NCI-H2196 (cell line): Measurements from ENCODE around the gene ETNK2.
A peak's percentile ranks its signal among the peaks of the same experiment; 100 is the strongest.

Source experiments
- DNase-seq: peaks from one replicate; lab custom pipeline; 2025; ENCODE audit not compliant: unreplicated experiment; lab: John Stamatoyannopoulos, UW

ETNK2 gene

GRCh38 chr1:204127597-204128242, 24.1 kb downstream of the ETNK2 start:
- peak; percentile 87 for DNase-seq

- no peak for DNase-seq
These were observed 24.9 kb downstream of the ETNK2 start for GRCh38 chr1:204126956-204127355.

- DNase-seq = no peak
These were observed 25.5 kb downstream of the ETNK2 start for GRCh38 chr1:204126386-204126785.

- DNase-seq = no peak
These were observed 26.0 kb downstream of the ETNK2 start for GRCh38 chr1:204125759-204126351.

- no peak for DNase-seq
These were observed 27.2 kb downstream of the ETNK2 start for GRCh38 chr1:204124639-204125038.

- no peak for DNase-seq
These were observed 28.5 kb downstream of the ETNK2 start for GRCh38 chr1:204123376-204123775.

GRCh38 chr1:204121840-204122555, 29.8 kb downstream of the ETNK2 start:
- DNase-seq = no peak

- no peak for DNase-seq
These were observed 35.3 kb downstream of the ETNK2 start for GRCh38 chr1:204116539-204116938.

GRCh38 chr1:204115116-204115515, 36.7 kb downstream of the ETNK2 start:
- no peak for DNase-seq

- no peak for DNase-seq
These were observed 37.2 kb downstream of the ETNK2 start for GRCh38 chr1:204114606-204115005.

- no peak for DNase-seq
These were observed 37.9 kb downstream of the ETNK2 start for GRCh38 chr1:204113896-204114295.

GRCh38 chr1:204112876-204113730, 38.7 kb downstream of the ETNK2 start:
- no peak for DNase-seq

- peak; percentile 33 for DNase-seq
These were observed 40.8 kb downstream of the ETNK2 start for GRCh38 chr1:204110894-204111633.

GRCh38 chr1:204108312-204109141, 43.3 kb downstream of the ETNK2 start:
- DNase-seq = peak; percentile 31

GRCh38 chr1:204107892-204108291, 44.0 kb downstream of the ETNK2 start:
- peak; percentile 46 for DNase-seq

- no peak for DNase-seq
These were observed 45.0 kb downstream of the ETNK2 start for GRCh38 chr1:204106825-204107224.

GRCh38 chr1:204105131-204105515, 46.7 kb downstream of the ETNK2 start:
- DNase-seq = no peak

- peak; percentile 35 for DNase-seq
These were observed 47.3 kb downstream of the ETNK2 start for GRCh38 chr1:204104331-204105130.

- DNase-seq = no peak
These were observed 48.5 kb downstream of the ETNK2 start for GRCh38 chr1:204103431-204103741.
